ENCODE measurements around the gene PCDH19. TPM values are rescaled to one million over a fixed set of nuclear protein-coding genes. Genes with fewer than 3 reads are reported as not detected.

The PCDH19 gene
- total RNA-seq, 1 donor from 2014 or later, result 0.38 TPM

DNA sequence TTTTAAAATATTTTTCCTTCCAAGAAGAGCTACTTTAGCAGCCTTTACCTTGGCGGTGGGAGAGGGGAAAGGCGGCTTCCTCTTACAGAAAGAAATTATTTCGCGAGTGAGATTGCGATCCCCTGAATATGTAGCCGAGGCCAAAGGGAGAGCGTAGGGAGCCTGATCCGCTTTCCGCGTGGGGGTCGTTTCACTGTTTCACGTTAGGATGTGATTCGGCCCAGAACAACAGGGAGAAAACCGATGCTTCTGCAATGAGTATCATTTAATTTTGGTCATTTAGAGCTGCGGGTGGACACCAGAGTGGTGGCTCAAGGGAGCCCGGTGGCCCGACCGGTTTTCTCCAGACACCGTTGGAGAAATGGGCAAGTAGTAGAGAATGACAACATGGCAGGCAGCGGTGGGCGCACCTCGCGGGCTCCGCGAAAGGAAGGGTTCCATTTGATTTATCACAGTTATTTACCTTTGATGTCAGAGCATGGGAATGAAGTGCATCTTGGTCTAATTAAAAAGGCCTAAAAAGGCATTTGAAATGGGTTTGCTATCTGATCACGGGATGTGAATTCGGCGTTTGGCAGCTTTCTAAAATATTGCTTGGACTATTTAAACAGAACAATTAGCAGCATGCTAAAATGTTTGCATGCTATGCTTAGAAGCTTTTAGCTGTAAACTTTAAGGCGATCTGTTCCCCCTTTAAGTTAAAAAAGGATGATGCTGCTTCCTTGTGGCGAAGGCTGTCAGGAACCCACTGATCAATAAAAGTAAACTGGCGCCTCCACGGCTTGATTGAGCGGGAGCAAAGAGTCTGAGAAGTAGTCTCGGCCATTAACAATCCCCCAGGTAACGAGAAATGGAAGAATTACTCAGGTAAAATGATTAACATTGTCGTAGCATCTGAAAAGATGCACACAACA, 2.0 kb upstream of the PCDH19 start:
- Histone ChIP-seq H3K4me1 (peaks cover 38% of the 10 kb centered on the region), H3K27ac (replicated peaks) (no peak overlapping the region), H3K27me3 (ENCODE audit: low read depth) (peaks cover 45% of the 10 kb centered on the region), H3K36me3 (no peaks in the 10 kb centered on the region), H3K9me3 (replicated peaks) (no peaks in the 10 kb centered on the region), H3K4me3 (no peak overlapping the region)
- TF ChIP-seq CTCF (IDR thresholded peaks at IDR 0.05; ENCODE audit: borderline replicate concordance), result no peak
- DNase-seq, result no peak
- intact Hi-C loops (cut with micrococcal nuclease), result no loop called here

DNA sequence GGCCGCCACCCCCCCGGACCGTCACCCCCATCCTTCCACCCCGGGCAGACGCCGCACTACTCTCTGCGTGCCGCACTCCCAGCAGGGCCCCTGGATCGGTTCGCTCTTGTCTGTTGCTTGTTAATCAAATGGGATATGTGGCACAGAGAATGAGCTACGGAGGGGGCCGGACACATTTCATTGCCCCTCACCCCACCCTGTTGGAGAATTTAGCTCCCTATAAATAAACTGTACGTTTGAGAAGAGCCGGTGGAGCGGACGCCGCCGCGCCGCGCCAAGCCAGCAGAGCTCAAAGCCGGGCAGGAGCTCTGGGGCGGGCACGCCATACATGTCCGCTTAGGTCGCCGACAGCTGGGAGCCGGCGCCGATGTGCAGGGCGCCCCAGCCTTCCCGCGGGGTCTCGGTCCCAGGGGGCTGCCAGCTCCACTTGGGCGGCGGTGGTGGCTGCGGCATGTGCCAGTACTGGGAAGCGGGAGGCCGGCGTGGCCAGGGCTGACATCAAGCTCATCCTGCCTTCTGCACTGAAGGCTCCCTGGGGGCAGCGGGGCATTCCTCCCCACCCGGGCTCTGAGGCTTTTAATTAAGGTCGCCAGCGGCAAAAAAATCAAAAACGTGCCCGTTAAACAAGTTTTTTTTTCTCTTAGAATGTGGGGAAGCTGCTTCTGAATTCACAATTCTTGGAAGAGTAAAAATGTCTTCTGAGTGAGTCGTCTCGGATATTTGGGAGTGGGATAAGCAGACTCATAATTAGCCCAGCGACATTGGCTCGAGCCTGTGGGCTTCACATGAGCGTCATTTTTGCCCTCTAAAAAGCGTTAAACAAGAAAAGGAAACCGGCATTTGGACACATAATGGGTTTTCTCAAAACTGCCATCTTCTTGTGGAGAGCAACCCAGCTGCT, 1.1 kb upstream of the PCDH19 start:
- intact Hi-C loops (cut with micrococcal nuclease), result no loop called here
- Histone ChIP-seq H3K27me3 (ENCODE audit: low read depth) (peaks cover 54% of the 10 kb centered on the region), H3K9me3 (replicated peaks) (no peaks in the 10 kb centered on the region), H3K4me1 (peaks cover 28% of the 10 kb centered on the region), H3K36me3 (no peaks in the 10 kb centered on the region), H3K4me3 (peak overlapping the region; percentile 67), H3K27ac (replicated peaks) (no peak overlapping the region)
- TF ChIP-seq CTCF (IDR thresholded peaks at IDR 0.05; ENCODE audit: borderline replicate concordance), result no peak
- no peak for DNase-seq

- Histone ChIP-seq H3K4me3 (peak overlapping the region; percentile 67), H3K27ac (replicated peaks) (no peak overlapping the region), H3K4me1 (peaks cover 27% of the 10 kb centered on the region), H3K27me3 (ENCODE audit: low read depth) (peaks cover 68% of the 10 kb centered on the region), H3K9me3 (replicated peaks) (no peaks in the 10 kb centered on the region), H3K36me3 (no peaks in the 10 kb centered on the region)
- DNase-seq, result no peak
- intact Hi-C loops (cut with micrococcal nuclease), result no loop called here
- no peak for TF ChIP-seq CTCF (IDR thresholded peaks at IDR 0.05; ENCODE audit: borderline replicate concordance)
Measured at GRCh38 chrX:100408713-100409609, 1.1 kb downstream of the PCDH19 start.

DNA sequence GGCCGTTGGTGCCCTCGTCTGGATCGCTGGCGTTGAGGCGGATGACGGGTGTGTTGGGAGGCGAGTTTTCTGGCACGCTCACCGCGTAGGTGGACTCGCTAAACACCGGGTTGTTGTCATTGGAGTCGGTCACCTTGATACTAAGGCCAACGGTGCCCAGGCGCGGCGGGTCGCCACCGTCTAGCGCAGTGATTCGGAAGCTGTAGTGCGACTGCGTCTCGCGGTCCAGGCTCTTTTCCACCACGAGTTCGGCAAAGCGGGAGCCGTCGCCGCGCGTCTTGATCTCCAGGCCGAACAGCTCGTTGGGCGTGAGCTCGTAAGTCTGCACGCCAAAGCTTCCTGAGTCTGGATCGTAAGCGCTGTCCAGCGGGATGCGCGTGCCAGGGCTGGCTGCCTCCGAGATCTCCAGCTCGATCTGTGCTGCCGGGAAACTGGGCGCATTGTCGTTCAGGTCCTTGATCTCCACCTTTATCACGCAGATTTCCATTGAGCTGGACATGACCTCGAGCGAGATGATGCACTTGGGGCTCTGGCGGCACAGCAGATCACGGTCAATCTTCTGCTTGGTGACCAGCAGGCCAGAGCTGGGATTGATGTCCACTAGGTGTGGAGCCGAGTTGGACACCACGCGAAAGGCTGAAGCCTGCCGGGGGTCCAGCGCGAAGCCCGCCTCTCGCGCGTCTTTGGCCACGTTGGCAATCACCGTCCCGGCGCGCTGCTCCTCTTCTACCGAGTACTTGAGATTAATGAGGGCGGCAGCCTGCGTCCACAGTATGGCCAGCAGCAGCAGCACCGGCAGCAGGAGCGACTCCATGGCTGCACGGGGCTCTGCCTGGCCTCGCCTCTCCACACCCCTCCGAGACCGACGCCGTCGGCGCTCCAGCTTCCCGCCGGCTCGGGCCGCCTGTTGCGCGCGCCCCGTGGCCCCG, 2.0 kb downstream of the PCDH19 start:
- peaks cover 68% of the 10 kb centered on the region for H3K27me3 ChIP-seq (ENCODE audit: low read depth)
- H3K4me1 ChIP-seq, result peaks cover 27% of the 10 kb centered on the region
- intact Hi-C loops (cut with micrococcal nuclease), result no loop called here
- no peak overlapping the region for H3K27ac ChIP-seq (replicated peaks)
- H3K9me3 ChIP-seq (replicated peaks), result no peaks in the 10 kb centered on the region
- no peaks in the 10 kb centered on the region for H3K36me3 ChIP-seq
- peak overlapping the region; percentile 67 for H3K4me3 ChIP-seq
- no peak for TF ChIP-seq CTCF (IDR thresholded peaks at IDR 0.05; ENCODE audit: borderline replicate concordance)
- DNase-seq, result no peak
